Upper lobe of left lung (tissue), 4 donors: ENCODE data around the gene KIRREL1.

ENCODE experiments used
- CTCF ChIP-seq, 6 experiments: fragments of 450-650 bp in 4 of 6; fragments of 200-600 bp in 2 of 6; sonication (generic) in 2 of 6; IDR thresholded peaks; one replicate each; pipeline ENCODE4 v1.5.1; 2016 to 2019; ENCODE audit warnings: antibody characterized with exemption in 6 of 6
- EP300 ChIP-seq, 4 donors: sonication (generic); formaldehyde crosslinking; IDR thresholded peaks; one replicate each; pipeline ENCODE4 v1.5.1; 2017; ENCODE audit warnings: antibody characterized with exemption in 4 of 4, control low read depth in 2 of 4
- POLR2A ChIP-seq, 4 donors: fragments of 450-650 bp; IDR thresholded peaks; one replicate each; pipeline ENCODE4 v1.5.1; 2016 to 2017; ENCODE audit warnings: antibody characterized with exemption in 4 of 4, mild to moderate bottlenecking in 2 of 4
- POLR2AphosphoS5 ChIP-seq, 2 donors: sonication (generic); formaldehyde crosslinking; IDR thresholded peaks; one replicate each; pipeline ENCODE4 v1.5.1; 2017; ENCODE audit warnings: antibody characterized with exemption in 2 of 2

GRCh38 chr1:157982136-157982535, 11.3 kb upstream of the KIRREL1 start:
- TF ChIP-seq CTCF (IDR thresholded peaks at IDR 0.05) (no peak), EP300 (IDR thresholded peaks at IDR 0.05) (no peak), POLR2AphosphoS5 (IDR thresholded peaks at IDR 0.05) (no peak), POLR2A (IDR thresholded peaks at IDR 0.05) (no peak)
